Measurements from ENCODE around the gene TMEM35B.
A peak's percentile ranks its signal among the peaks of the same experiment; 100 is the strongest.
"Not testable (repeated sequence)": the region's sequence is repeated elsewhere in the genome, so short reads cannot be mapped to it uniquely, and the experiment has no call there.

TMEM35B gene

GRCh38 chr1:34984793-34985608 lies at the start of gene TMEM35B:
Gene TMEM35B (minus strand): TSS chr1:34985347. CDS start chr1:34985305, 42 bp downstream.
- DNase-seq = peak; percentile 27 to 33

GRCh38 chr1:35033346-35033745 lies 48.2 kb upstream of the TMEM35B start:
- DNase-seq = no peak

GRCh38 chr1:35032384-35032739 lies 47.2 kb upstream of the TMEM35B start:
- DNase-seq = no peak

- peak; percentile 1 to 4 for DNase-seq
These were observed 45.8 kb upstream of the TMEM35B start for GRCh38 chr1:35030756-35031446.

GRCh38 chr1:35030338-35030737 lies 45.2 kb upstream of the TMEM35B start:
- no peak for DNase-seq

- no peak for DNase-seq
These were observed 44.6 kb upstream of the TMEM35B start for GRCh38 chr1:35029761-35030160.

GRCh38 chr1:35016406-35016805 lies 31.3 kb upstream of the TMEM35B start:
- DNase-seq = no peak

GRCh38 chr1:35014486-35014885 lies 29.3 kb upstream of the TMEM35B start:
- no peak for DNase-seq

- DNase-seq = no peak
These were observed 20.6 kb upstream of the TMEM35B start for GRCh38 chr1:35005711-35006110.

- no peak for DNase-seq
These were observed 16.6 kb upstream of the TMEM35B start for GRCh38 chr1:35001743-35002142.

- DNase-seq = no peak
These were observed 9.7 kb upstream of the TMEM35B start for GRCh38 chr1:34994878-34995277.

GRCh38 chr1:34988581-34988980 lies 3.4 kb upstream of the TMEM35B start:
- no peak for DNase-seq

GRCh38 chr1:34988147-34988546 lies 3.0 kb upstream of the TMEM35B start:
- no peak for DNase-seq

- no peak for DNase-seq
These were observed 1.9 kb upstream of the TMEM35B start for GRCh38 chr1:34987018-34987417.

GRCh38 chr1:34985609-34985904 lies 410 bp upstream of the TMEM35B start:
- DNase-seq = not testable (repeated sequence)

GRCh38 chr1:34984435-34984792 lies 733 bp downstream of the TMEM35B start:
- no peak for DNase-seq

GRCh38 chr1:34983700-34984355 lies 1.3 kb downstream of the TMEM35B start:
- DNase-seq = no peak

- no peak for DNase-seq
These were observed 2.2 kb downstream of the TMEM35B start for GRCh38 chr1:34982820-34983376.

GRCh38 chr1:34980715-34981114 lies 4.4 kb downstream of the TMEM35B start:
- DNase-seq = no peak

- no peak for DNase-seq
These were observed 6.2 kb downstream of the TMEM35B start for GRCh38 chr1:34978921-34979320.

GRCh38 chr1:34977858-34978257 lies 7.3 kb downstream of the TMEM35B start:
- no peak for DNase-seq

GRCh38 chr1:34977210-34977471 lies 8.0 kb downstream of the TMEM35B start:
- no peak for DNase-seq

GRCh38 chr1:34976384-34977209 lies 8.6 kb downstream of the TMEM35B start:
- no peak for DNase-seq
